Activated T-cell treated with anti-CD3 and anti-CD28 coated beads, Interleukin-2, amount 50 U/mL, for 1 hour (primary cell): Measurements from ENCODE around the gene RPTOR.

ENCODE experiments used
- DNase-seq: peaks from one replicate; pipeline ENCODE4 v3.0.0-alpha.2; 2020

RPTOR gene

DNA sequence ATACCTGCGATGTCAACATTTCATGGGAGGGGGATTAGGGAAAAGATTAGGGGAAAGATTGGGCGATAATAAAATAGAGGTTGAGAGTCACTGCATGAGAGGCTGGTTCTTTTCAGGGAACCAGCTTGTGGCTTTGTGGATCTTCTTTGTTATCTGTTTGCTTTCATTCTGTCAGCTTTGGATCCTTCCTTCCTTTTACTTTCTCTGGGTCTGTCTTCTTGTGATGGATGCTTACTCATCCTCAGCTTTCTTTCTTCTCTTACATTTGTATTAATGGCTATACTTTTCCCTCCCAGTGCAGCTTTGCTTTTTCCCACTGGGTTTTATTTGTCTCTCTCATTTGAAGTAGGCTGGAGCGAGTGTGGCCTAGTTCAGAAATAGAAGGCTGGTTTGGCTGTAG, 47.1 kb downstream of the RPTOR start:
- DNase-seq, result no peak

GRCh38 chr17:80592243-80592642, 47.6 kb downstream of the RPTOR start:
- DNase-seq, result no peak

DNA sequence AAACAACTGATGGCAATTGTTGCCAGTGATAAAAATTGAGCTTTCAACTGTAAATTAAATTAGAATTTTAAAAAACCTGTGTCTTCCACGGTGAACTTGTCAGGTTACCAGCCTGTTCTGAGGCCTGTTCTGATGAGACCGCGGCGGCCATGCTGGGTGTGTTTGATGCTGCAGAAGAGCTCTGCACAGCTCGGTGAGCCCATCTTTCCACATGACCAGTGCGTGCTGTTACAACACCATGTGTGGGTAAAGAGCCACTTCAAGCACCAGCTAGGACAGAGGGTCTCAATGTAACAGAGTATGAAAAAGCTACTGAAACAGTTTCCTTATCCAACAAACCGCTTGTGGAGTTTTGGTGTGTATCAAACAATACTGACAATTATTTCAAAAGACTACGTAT, 48.5 kb downstream of the RPTOR start:
- no peak for DNase-seq

- no peak for DNase-seq
Measured at GRCh38 chr17:80594431-80595269, 50.0 kb downstream of the RPTOR start.

GRCh38 chr17:80596760-80597608, 52.3 kb downstream of the RPTOR start:
- DNase-seq, result no peak

DNA sequence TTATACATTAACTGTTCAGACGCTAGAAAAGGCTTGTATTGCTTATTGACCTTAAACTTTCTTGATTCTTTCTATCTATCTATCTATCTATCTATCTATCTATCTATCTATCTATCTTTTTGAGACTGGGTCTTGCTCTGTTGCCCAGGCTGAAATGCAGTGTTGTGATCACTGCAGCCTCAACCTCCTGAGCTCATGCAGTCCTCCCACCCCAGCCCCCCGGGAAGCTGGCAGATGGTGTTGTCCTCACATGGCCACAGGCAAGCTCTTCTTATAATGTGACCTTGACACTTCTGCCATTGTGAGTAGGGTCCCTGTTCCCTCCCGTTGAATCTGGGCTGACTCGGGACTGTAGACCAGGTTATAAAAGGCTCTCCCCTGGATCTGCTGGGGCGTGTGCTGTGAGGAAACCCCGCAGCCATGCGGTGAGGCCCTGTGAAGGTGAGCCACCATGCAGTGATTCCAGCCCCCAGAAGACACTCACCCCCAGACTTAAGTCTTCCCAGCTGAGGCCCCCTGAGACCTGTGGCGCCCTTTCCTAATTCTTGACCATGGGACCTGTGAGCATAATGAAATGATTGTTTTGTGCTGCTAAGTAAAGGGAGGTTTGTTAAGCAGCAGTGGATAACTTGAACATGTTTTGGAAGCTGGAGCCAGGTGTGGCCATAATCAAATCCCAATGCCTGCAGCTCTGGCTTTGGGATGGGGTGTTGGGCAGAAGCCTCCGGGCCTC, 54.3 kb downstream of the RPTOR start:
- no peak for DNase-seq

DNA sequence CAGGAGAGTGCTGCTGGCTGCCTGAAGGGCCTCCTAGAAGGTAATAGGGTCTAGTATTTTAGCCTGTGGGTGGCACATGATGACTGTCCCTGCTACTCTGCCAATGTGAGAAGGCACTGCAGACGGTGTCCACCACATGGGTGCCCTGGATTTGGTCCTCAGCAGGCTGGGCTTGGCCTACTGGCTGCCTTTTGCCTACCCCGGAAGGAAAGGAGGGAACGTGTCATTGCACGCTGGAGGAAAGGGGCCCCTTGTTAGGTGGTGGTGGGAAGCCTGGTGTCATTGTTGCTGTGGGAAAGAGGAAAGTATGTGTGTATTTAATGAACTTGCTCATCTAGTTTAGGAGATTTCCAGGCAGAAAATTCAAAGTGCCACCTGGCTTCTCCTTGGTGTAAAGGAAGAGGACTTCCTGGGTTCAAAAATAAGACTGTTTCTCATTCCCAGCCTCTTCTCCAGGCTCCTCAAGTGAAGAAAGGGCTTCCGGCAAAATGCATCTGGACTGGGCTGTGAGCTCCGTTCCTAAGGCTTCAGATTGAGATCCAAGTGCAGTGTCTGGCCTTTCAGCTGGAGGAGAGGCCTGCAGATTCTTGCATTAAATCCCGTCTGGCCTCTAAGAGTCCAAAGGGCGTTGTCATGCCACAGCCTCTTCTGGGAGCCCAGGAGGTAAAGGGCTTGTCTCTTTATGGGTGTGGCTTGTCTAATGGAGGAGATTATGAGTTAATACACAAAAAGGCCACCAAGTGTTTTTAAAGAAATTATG, 55.1 kb downstream of the RPTOR start:
- no peak for DNase-seq

- no peak for DNase-seq
Measured at GRCh38 chr17:80601146-80601545, 56.5 kb downstream of the RPTOR start.

DNA sequence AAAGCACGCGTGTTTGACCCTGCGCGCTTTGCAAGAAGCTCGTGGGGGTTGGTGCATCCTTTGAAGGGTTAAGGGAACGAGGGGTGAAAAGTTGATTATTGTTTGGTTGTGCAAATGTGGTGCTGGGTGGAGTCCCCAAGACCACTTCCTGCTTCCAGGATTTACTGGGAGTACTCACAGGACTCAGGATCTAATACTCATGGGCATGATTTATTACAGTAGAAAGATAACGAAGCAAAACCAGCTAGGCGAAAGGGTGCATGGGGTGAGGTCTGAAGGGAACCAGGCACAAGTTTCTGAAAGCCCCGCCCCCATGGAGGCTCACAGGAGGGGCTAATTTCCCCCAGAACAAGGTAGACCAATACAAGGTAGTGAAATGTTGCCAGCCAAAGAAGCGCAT, 58.8 kb downstream of the RPTOR start:
- no peak for DNase-seq

- DNase-seq, result no peak
Measured at GRCh38 chr17:80604009-80604669, 59.5 kb downstream of the RPTOR start.

DNA sequence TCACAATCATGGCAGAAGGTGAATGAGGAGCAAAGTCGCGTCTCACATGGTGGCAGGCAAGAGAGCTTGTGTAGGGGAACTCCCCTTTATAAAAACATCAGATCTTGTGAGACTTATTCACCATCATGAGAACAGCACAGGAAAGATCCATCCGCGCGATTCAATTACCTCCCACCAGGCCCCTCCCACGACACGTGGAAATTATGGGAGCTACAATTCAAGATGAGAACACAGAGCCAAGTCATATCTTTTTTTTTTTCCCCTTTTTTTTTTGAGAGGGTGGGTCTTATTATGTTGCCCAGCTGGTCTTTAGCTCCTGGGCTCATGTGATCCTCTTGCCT, 60.0 kb downstream of the RPTOR start:
- DNase-seq, result no peak

- no peak for DNase-seq
Measured at GRCh38 chr17:80605326-80606066, 60.9 kb downstream of the RPTOR start.

GRCh38 chr17:80608326-80608725, 63.7 kb downstream of the RPTOR start:
- DNase-seq, result no peak

DNA sequence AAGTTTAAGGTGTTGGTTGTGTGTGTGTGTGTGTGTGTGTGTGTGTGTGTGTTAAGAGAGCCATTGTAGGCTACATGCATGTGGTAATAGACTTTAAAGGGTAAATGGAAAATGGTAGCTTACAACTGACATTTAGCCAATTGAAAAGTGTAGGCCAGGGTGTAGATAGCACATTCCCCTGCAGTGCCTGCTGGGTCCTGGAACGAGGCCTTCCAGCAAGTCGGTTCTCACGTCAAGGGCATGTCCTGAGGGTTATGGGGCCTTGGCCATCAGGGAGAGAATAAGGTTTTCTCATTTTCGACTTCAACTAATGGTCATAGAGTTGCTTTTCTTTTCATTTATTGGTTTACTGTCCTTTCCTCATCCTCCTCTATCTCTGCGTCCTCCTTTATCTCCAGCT, 65.1 kb downstream of the RPTOR start:
- DNase-seq, result no peak

DNA sequence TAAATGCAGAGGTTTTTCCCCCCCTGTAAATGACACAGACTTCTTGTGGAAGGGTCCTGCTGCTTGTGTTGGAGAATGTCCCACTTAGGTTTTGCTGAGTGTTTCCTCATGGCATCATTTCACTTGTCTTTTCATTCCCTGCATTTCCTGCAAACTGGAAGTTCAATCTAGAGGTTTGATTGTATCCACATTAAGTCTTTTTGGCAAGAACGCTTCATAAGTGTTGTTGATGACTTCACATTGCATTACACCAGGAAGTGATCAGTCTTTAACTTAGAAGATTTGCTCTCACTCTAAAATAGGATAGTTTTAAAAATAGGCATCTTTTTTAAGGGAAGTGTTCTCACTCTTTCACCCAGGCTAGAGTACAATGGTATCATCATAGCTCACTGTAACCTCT, 67.2 kb downstream of the RPTOR start:
- DNase-seq, result no peak

GRCh38 chr17:80612997-80613731, 68.5 kb downstream of the RPTOR start:
- DNase-seq, result no peak

- DNase-seq, result no peak
Measured at GRCh38 chr17:80613732-80614071, 69.1 kb downstream of the RPTOR start.

- DNase-seq, result no peak
Measured at GRCh38 chr17:80614332-80615047, 69.9 kb downstream of the RPTOR start.

DNA sequence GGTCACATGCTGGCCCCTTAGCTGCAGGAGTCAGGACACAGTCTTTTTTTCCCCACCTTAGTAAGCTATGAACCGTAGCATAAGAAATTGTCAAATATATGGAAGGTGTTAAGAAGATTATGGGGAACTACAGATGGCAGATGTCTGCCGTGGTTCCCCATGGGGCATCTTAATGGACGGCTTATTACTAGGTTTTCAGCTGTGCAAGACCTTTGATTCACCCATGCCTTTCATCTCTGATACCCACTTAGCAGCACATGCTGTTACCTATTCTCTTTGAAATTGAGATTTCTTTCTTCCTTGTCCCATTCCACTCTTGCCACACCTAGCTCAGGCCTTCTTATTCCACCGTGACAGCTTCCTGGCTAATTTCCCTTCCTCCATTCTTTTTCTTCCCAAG, 70.7 kb downstream of the RPTOR start:
- DNase-seq, result no peak

DNA sequence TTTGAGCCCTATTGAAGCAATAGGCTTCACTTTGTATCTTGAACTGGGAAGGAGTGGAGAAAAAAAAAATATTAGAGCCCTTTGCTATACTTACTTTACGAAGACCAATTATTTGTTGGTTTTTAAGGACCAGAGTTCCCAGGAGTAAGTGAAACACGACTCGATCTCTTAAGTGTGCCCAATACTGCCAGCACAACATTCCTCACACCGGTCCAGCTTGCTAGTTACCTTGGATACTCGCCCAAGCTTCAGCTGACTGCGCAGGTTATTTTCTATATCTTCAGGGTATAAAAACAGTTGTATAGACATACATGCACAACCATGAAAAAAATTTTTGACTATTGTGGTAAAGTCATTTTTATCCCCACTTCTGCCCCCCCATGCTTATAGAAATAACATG, 72.1 kb downstream of the RPTOR start:
- no peak for DNase-seq
